ENCODE results near the gene INF2. TPM values are rescaled to one million over a fixed set of nuclear protein-coding genes. Genes with fewer than 3 reads are reported as not detected.

The INF2 gene
- total RNA-seq, 2 experiments from 2014 or later = 61.5 to 65.0 TPM

GRCh38 chr14:104767634-104767918 is 78.2 kb downstream of the INF2 start:
- no peak for TF ChIP-seq CTCF (IDR thresholded peaks at IDR 0.05)
- ATAC-seq (no peak), DNase-seq (no peak)
- POLR2A ChIA-PET = interaction anchor here (1.0 kb wide), 1 partner anchor 50 kb away, joined by 4 read pairs; no protein-coding TSS in a partner anchor
- H3K4me1 Mint-ChIP-seq (ENCODE audit: low read depth) = peaks cover 10% of the 10 kb centered on the region
- H3K27ac Mint-ChIP-seq = no peak overlapping the region
- peaks cover 4% of the 10 kb centered on the region for H3K9me3 Mint-ChIP-seq
- CTCF ChIA-PET = interaction anchor here (1.3 to 5.6 kb wide), 6 partner anchors 15 to 104 kb away, joined by 3 to 79 read pairs (median 13); partner anchors contain the start of gene SIVA1
- H3K36me3 Mint-ChIP-seq (ENCODE audit: low read depth) = peaks cover 26% of the 10 kb centered on the region
- intact Hi-C loops (cut with micrococcal nuclease) = no loop called here
- no peak overlapping the region for H3K4me3 Mint-ChIP-seq
- no peaks in the 10 kb centered on the region for H3K27me3 Mint-ChIP-seq

GRCh38 chr14:104768437-104769323 is 79.3 kb downstream of the INF2 start:
- Mint-ChIP-seq H3K27me3 (no peaks in the 10 kb centered on the region), H3K4me3 (no peak overlapping the region), H3K27ac (peak overlapping the region; percentile 52), H3K9me3 (peaks cover 4% of the 10 kb centered on the region), H3K4me1 (ENCODE audit: low read depth) (peaks cover 10% of the 10 kb centered on the region), H3K36me3 (ENCODE audit: low read depth) (peaks cover 31% of the 10 kb centered on the region)
- ATAC-seq (peak; percentile 96), DNase-seq (peak; percentile 95)
- intact Hi-C loops (cut with micrococcal nuclease) = no loop called here
- POLR2A ChIA-PET = interaction anchor here (0.8 to 1.3 kb wide), 5 partner anchors 10 to 49 kb away, joined by 3 to 6 read pairs (median 3); partner anchors contain the start of gene SIVA1
- CTCF ChIA-PET = interaction anchor here (0.6 to 5.6 kb wide), 22 partner anchors 9 to 777 kb away, joined by 3 to 79 read pairs (median 5); partner anchors contain the start of genes SIVA1 and ZBTB42
- TF ChIP-seq CTCF (IDR thresholded peaks at IDR 0.05) = peak; percentile 95

- Mint-ChIP-seq H3K27me3 (no peaks in the 10 kb centered on the region), H3K4me3 (no peak overlapping the region), H3K9me3 (peaks cover 4% of the 10 kb centered on the region), H3K36me3 (ENCODE audit: low read depth) (peaks cover 31% of the 10 kb centered on the region), H3K27ac (peak overlapping the region; percentile 38), H3K4me1 (ENCODE audit: low read depth) (peaks cover 10% of the 10 kb centered on the region)
- POLR2A ChIA-PET = interaction anchor here (0.8 to 1.9 kb wide), 5 partner anchors 9 to 17 kb away, joined by 3 to 6 read pairs (median 3); partner anchors contain the start of gene SIVA1
- no peak for TF ChIP-seq CTCF (IDR thresholded peaks at IDR 0.05)
- CTCF ChIA-PET = interaction anchor here (1.0 to 5.6 kb wide), 15 partner anchors 8 to 777 kb away, joined by 3 to 79 read pairs (median 6); partner anchors contain the start of genes SIVA1 and ZBTB42
- ATAC-seq = no peak
- DNase-seq = peak; percentile 28
- intact Hi-C loops (cut with micrococcal nuclease) = no loop called here
These were observed 80.1 kb downstream of the INF2 start for GRCh38 chr14:104769324-104770071.

GRCh38 chr14:104770072-104770579 is 80.7 kb downstream of the INF2 start:
- DNase-seq (no peak), ATAC-seq (no peak)
- peak overlapping the region; percentile 38 for H3K27ac Mint-ChIP-seq
- H3K27me3 Mint-ChIP-seq = no peaks in the 10 kb centered on the region
- POLR2A ChIA-PET = interaction anchor here (1.0 to 1.9 kb wide), 3 partner anchors 10 to 18 kb away, joined by 3 to 6 read pairs (median 5); partner anchors contain the start of gene SIVA1
- H3K4me3 Mint-ChIP-seq = no peak overlapping the region
- CTCF ChIA-PET = interaction anchor here (0.8 to 5.6 kb wide), 7 partner anchors 8 to 56 kb away, joined by 3 to 79 read pairs (median 4); partner anchors contain the start of gene SIVA1
- H3K9me3 Mint-ChIP-seq = peaks cover 4% of the 10 kb centered on the region
- TF ChIP-seq CTCF (IDR thresholded peaks at IDR 0.05) = no peak
- peaks cover 31% of the 10 kb centered on the region for H3K36me3 Mint-ChIP-seq (ENCODE audit: low read depth)
- intact Hi-C loops (cut with micrococcal nuclease) = no loop called here
- H3K4me1 Mint-ChIP-seq (ENCODE audit: low read depth) = peaks cover 10% of the 10 kb centered on the region
